IMR-90 (cell line): ENCODE results near the gene TMPRSS11A. TPM values are rescaled to one million over a fixed set of nuclear protein-coding genes. Genes with fewer than 3 reads are reported as not detected.

Experiments used
- ATAC-seq: fragments of 200-7000 bp; cut with Tn5 transposase; 2 replicates; pipeline ENCODE4 v1.9.1; 2020; ENCODE audit warnings: low read depth, mild to moderate bottlenecking, moderate library complexity
- BruUV-seq: library from RNA; stranded (reverse); fragments of 400-500 nt; replicated peaks from 2 replicates; lab custom pipeline; 2021; lab: Mats Ljungman, UMichigan
- CTCF ChIA-PET: fragments of 300-600 bp; formaldehyde crosslinking; extraction: SDS; loops from one replicate; lab custom pipeline; 2021; ENCODE audit warnings: antibody characterized with exemption; lab: Yijun Ruan, JAX
- POLR2A ChIA-PET: fragments of 300-600 bp; sonication (Branson Sonifier 250); formaldehyde crosslinking; loops from one replicate; lab custom pipeline; 2022; ENCODE audit warnings: antibody characterized with exemption; ENCODE audit not compliant: unreplicated experiment; lab: Charles Lee
- DNase-seq: peaks from one replicate; pipeline ENCODE4 v3.0.0; 2013
- H2AFZ ChIP-seq: replicated peaks from 2 replicates; pipeline ENCODE3; 2013; ENCODE audit warnings: low read length, mild to moderate bottlenecking; ENCODE audit not compliant: poor library complexity
- H2AK5ac ChIP-seq: 2 replicates; pipeline ENCODE4 v1.6.1; 2013; ENCODE audit warnings: low read depth, low read length, inconsistent platforms
- H2AK9ac ChIP-seq: replicated peaks from 2 replicates; pipeline ENCODE3; 2013; ENCODE audit warnings: mild to moderate bottlenecking, low read depth, low read length, moderate library complexity; ENCODE audit not compliant: poor library complexity
- H2BK120ac ChIP-seq: 2 replicates; pipeline ENCODE4 v1.6.1; 2013; ENCODE audit warnings: low read depth, low read length, inconsistent platforms
- H2BK15ac ChIP-seq: 3 replicates; pipeline ENCODE4 v1.6.1; 2013; ENCODE audit warnings: low read depth, low read length, inconsistent platforms
- H2BK20ac ChIP-seq: 2 replicates; pipeline ENCODE4 v1.6.1; 2013; ENCODE audit warnings: low read depth, mild to moderate bottlenecking, inconsistent platforms, low read length, moderate library complexity
- H2BK5ac ChIP-seq: 2 replicates; pipeline ENCODE4 v1.6.1; 2013; ENCODE audit warnings: mild to moderate bottlenecking, low read depth, low read length, inconsistent platforms; ENCODE audit not compliant: poor library complexity, severe bottlenecking
- H3K14ac ChIP-seq: replicated peaks from 2 replicates; pipeline ENCODE4 v1.6.1; 2013; ENCODE audit warnings: low read depth, low read length, inconsistent platforms
- H3K18ac ChIP-seq: 2 replicates; pipeline ENCODE4 v1.6.1; 2013; ENCODE audit warnings: low read depth, low read length, control low read depth
- H3K23ac ChIP-seq: 2 replicates; pipeline ENCODE4 v1.6.1; 2013; ENCODE audit warnings: low read depth, low read length, inconsistent platforms
- H3K27ac ChIP-seq: 2 replicates; pipeline ENCODE4 v1.5.1; 2013; ENCODE audit warnings: mild to moderate bottlenecking, control low read depth, low read length; ENCODE audit not compliant: insufficient read depth
- H3K27me3 ChIP-seq: 2 replicates; pipeline ENCODE4 v1.6.1; 2013; ENCODE audit warnings: low read length; ENCODE audit not compliant: control insufficient read depth, insufficient read depth
- H3K36me3 ChIP-seq: 2 replicates; pipeline ENCODE4 v1.6.1; 2013; ENCODE audit warnings: low read length, mixed read lengths; ENCODE audit not compliant: control insufficient read depth, insufficient read depth
- H3K4ac ChIP-seq: 2 replicates; pipeline ENCODE4 v1.6.1; 2013; ENCODE audit warnings: low read depth, low read length, inconsistent platforms
- H3K4me1 ChIP-seq: 2 replicates; pipeline ENCODE4 v1.6.1; 2013; ENCODE audit warnings: low read length, mixed read lengths; ENCODE audit not compliant: control insufficient read depth, insufficient read depth
- H3K4me2 ChIP-seq: 2 replicates; pipeline ENCODE4 v1.6.1; 2013; ENCODE audit warnings: low read depth, mild to moderate bottlenecking, control low read depth, low read length, moderate library complexity
- H3K4me3 ChIP-seq: 2 replicates; pipeline ENCODE4 v1.5.1; 2013; ENCODE audit warnings: low read depth, mild to moderate bottlenecking, control low read depth, low read length, moderate library complexity; ENCODE audit not compliant: insufficient read depth
- H3K56ac ChIP-seq: 2 replicates; pipeline ENCODE4 v1.6.1; 2013; ENCODE audit warnings: low read length, inconsistent platforms; ENCODE audit not compliant: insufficient read depth; ENCODE audit errors: extremely low read depth
- H3K79me1 ChIP-seq, 2 experiments: 2 replicates each; pipeline ENCODE4 v1.6.1; 2013; ENCODE audit warnings: low read length in 2 of 2, inconsistent platforms in 1 of 2, low read depth in 1 of 2
- H3K9ac ChIP-seq: 2 replicates; pipeline ENCODE4 v1.6.1; 2013; ENCODE audit warnings: low read depth, low read length, control low read depth
- H3K9me1 ChIP-seq: 2 replicates; pipeline ENCODE4 v1.6.1; 2013; ENCODE audit warnings: low read length, inconsistent platforms; ENCODE audit not compliant: insufficient read depth
- H3K9me3 ChIP-seq: 2 replicates; pipeline ENCODE4 v1.6.1; 2013; ENCODE audit warnings: low read length; ENCODE audit not compliant: control insufficient read depth, insufficient read depth
- H4K20me1 ChIP-seq: 2 replicates; pipeline ENCODE4 v1.6.1; 2013; ENCODE audit warnings: low read length, inconsistent platforms; ENCODE audit not compliant: insufficient read depth
- H4K5ac ChIP-seq: 2 replicates; pipeline ENCODE4 v1.6.1; 2013; ENCODE audit warnings: mild to moderate bottlenecking, low read depth, low read length, control low read depth
- H4K8ac ChIP-seq, 2 experiments: 2 replicates each; pipeline ENCODE4 v1.6.1; 2013; ENCODE audit warnings: low read depth in 2 of 2, low read length in 2 of 2, control low read depth in 1 of 2, inconsistent platforms in 1 of 2
- H4K91ac ChIP-seq: 2 replicates; pipeline ENCODE4 v1.6.1; 2013; ENCODE audit warnings: low read depth, low read length, inconsistent platforms; ENCODE audit not compliant: insufficient read depth
- CHD1 ChIP-seq: IDR thresholded peaks from 2 replicates; pipeline ENCODE4 v1.6.1; 2012; ENCODE audit warnings: low read depth, low read length, improper control_type of control experiment
- FOS ChIP-seq: fragments of 150-350 bp; IDR thresholded peaks from 2 replicates; pipeline ENCODE4 v1.6.1; 2016; ENCODE audit warnings: low read depth, low read length
- MXI1 ChIP-seq: IDR thresholded peaks from 2 replicates; pipeline ENCODE4 v1.6.1; 2012; ENCODE audit warnings: low read depth, mild to moderate bottlenecking, low read length, moderate library complexity, borderline replicate concordance
- RFX5 ChIP-seq: IDR thresholded peaks from 2 replicates; pipeline ENCODE4 v1.8.0; 2012; ENCODE audit warnings: low read depth, mild to moderate bottlenecking, low read length, moderate library complexity
- SMC3 ChIP-seq: fragments of 150-350 bp; IDR thresholded peaks from 2 replicates; pipeline ENCODE4 v1.6.1; 2016; ENCODE audit warnings: low read depth, mild to moderate bottlenecking, antibody characterized with exemption, low read length, moderate library complexity
- WGBS, 2 experiments: methylation state at CpG; one replicate each; pipeline versions ENCODE4 v1.1.5 to v1.1.7; 2013; ENCODE audit warnings: missing lambda C conversion rate in 2 of 2; ENCODE audit not compliant: insufficient read length in 1 of 2; ENCODE audit errors: extremely low coverage in 2 of 2; 5-methylcytosine and 5-hydroxymethylcytosine counted together
- dilution Hi-C: fragments of 300-500 bp; cut with HindIII; formaldehyde crosslinking; loops from one replicate; pipeline ENCODE4 v1.14.3; 2018; ENCODE audit warnings: low sequenced_read_pairs; ENCODE audit not compliant: unreplicated experiment
- in situ Hi-C: fragments of 300-500 bp; cut with MboI; formaldehyde crosslinking; loops from 3 replicates; pipeline ENCODE4 v1.14.3; 2019; ENCODE audit warnings: low sequenced_read_pairs, inconsistent platforms, mixed read lengths
- intact Hi-C: fragments of 100-400 bp; cut with micrococcal nuclease; formaldehyde crosslinking; loops from 2 replicates; pipeline ENCODE4 v1.10.0; 2022
- polyA plus RNA-seq, 3 experiments: library from polyadenylated mRNA; depleted of rRNA; stranded (reverse); fragments of >200 nt; gene quantifications; 2 replicates each; pipeline ENCODE4 v1.2.3, GENCODE V29; 2012; ENCODE audit warnings: low replicate concordance in 1 of 3
- total RNA-seq: library from RNA; depleted of rRNA; stranded (reverse); fragments of >200 nt; gene quantifications from 2 replicates; pipeline ENCODE4 v1.2.3, GENCODE V29; 2012

TMPRSS11A gene
- total and polyA plus RNA-seq, 2 of the 4 experiments (the other 2 are of a cell fraction): not detected

GRCh38 chr4:67941074-67941473, 22.2 kb downstream of the TMPRSS11A start:
- CTCF ChIA-PET: no interaction called here
- Histone ChIP-seq H4K20me1 (no peaks in the 10 kb centered on the region), H3K4me1 (no peaks in the 10 kb centered on the region), H2BK120ac (no peak overlapping the region), H2BK5ac (no peak overlapping the region), H3K9me3 (no peaks in the 10 kb centered on the region), H3K79me1 (no peaks in the 10 kb centered on the region), H2AK9ac (no peak overlapping the region), H2AK5ac (no peak overlapping the region), H3K14ac (no peak overlapping the region), H3K18ac (no peak overlapping the region), H2BK15ac (no peak overlapping the region), H4K91ac (no peak overlapping the region), H3K4ac (no peak overlapping the region), H3K56ac (no peak overlapping the region), H4K5ac (no peak overlapping the region), H3K36me3 (no peaks in the 10 kb centered on the region), H2AFZ (no peak overlapping the region), H3K4me2 (no peak overlapping the region), H3K23ac (no peak overlapping the region), H3K9me1 (no peaks in the 10 kb centered on the region), H4K8ac (no peak overlapping the region), H2BK20ac (no peak overlapping the region), H3K27ac (no peak overlapping the region), H3K27me3 (no peaks in the 10 kb centered on the region), H3K4me3 (no peak overlapping the region), H3K9ac (no peak overlapping the region)
- in situ Hi-C loops: no loop called here
- ATAC-seq (no peak), DNase-seq (no peak)
- POLR2A ChIA-PET: no interaction called here
- no TSS peak for BruUV-seq
- intact Hi-C loops: no loop called here
- TF ChIP-seq SMC3 (no peak), FOS (no peak), MXI1 (no peak), CHD1 (no peak), RFX5 (no peak)
- WGBS, 2 experiments: no CpG with 5 or more reads among the region's 3 CpGs
- dilution Hi-C loops: no loop called here
